ENCODE data around the gene MRE11.
A peak's percentile ranks its signal among the peaks of the same experiment; 100 is the strongest.
"Not testable (repeated sequence)": the region's sequence is repeated elsewhere in the genome, so short reads cannot be mapped to it uniquely, and the experiment has no call there.

MRE11 gene

DNA sequence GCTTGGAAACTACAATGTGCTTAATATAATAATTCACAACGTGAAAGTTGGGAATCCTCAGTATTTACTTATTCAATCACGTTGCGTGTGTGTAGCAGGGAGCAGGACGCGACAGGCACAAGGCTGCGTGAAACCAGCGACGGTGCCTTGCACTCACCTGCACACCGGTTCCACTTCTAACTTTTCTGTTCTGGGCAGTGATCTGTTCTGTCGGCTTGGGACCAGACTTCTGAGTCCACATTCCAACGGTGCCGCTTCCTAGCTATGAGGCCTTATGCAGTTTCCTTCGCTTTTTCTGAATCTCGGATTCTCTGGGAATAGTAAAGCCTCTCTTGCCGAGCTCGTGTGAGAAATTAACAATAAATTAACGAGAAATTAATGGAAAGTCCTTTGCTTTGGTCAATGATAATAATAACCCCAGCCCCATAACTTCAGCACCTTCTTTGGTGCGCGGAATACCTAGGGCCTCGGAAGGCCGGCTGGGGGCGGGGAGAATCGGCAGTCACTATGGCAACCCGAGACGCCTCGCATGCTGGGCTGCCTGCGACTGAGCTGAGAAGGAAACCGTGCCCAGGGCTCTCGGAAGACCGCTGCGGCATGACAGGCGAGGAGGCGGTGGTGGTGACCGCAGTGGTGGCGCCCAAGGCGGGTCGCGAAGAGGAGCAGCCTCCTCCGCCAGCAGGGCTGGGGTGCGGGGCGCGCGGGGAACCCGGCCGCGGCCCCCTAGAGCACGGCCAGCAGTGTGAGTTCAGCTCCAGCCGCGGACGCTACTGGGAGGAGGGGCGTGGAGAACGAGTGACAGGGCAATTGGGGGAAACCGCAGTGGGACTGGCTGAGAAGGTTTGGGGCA lies 18.5 kb upstream of the MRE11 start, which contains the start of gene C11orf97:
Gene C11orf97, plus strand, starts transcription at position 530 of the 850 bp plus-strand sequence. Its CDS starts 68 bp downstream, at position 598.
- DNase-seq (ENCODE audit: low read depth) = no peak
- H3K4me3 ChIP-seq (ENCODE audit: low read depth, low read length) = peak within 1 kb of the TSS; percentile 61

DNA sequence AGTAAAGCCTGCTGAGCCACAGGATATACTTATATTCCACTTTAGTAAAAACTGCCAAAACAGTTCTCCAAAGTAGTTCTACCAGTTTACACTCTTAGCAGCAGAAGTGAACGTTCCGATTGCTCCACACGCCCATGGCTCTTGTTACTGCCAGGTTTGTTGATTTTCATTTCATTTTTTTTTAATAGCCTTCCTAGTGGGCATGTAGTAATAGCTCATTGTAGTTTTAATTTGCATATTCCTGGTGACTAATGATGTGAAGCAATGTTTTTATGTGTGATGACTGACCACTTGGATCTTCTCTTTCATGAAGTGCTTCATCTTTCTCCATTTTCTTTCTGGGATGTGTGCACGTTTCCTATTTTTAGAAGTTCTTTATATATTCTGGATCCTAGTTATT lies 13.8 kb upstream of the MRE11 start:
- no peak for DNase-seq (ENCODE audit: low read depth)
- no peak overlapping the region for H3K4me3 ChIP-seq (ENCODE audit: low read depth, low read length)

DNA sequence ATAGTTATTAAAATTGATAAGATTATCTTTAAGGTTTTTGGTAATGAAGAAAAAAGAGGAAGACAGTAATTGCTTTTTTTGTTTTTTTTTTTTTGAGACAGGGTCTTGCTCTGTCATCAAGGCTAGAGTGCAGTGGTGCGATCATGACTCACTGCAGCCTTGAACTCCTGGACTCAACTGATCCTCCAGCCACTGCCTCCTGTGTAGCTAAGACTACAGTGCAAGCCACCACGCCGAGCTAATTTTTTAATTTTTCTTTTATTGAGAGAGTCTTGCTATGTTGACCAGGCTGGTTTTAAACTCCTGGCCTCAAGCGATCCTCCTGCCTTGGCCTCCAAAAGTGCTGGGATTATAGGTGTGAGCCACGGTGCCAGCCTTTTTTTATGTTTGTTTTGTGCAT lies 12.9 kb upstream of the MRE11 start:
- DNase-seq (ENCODE audit: low read depth); H3K4me3 ChIP-seq (ENCODE audit: low read depth, low read length): not testable (repeated sequence)

DNA sequence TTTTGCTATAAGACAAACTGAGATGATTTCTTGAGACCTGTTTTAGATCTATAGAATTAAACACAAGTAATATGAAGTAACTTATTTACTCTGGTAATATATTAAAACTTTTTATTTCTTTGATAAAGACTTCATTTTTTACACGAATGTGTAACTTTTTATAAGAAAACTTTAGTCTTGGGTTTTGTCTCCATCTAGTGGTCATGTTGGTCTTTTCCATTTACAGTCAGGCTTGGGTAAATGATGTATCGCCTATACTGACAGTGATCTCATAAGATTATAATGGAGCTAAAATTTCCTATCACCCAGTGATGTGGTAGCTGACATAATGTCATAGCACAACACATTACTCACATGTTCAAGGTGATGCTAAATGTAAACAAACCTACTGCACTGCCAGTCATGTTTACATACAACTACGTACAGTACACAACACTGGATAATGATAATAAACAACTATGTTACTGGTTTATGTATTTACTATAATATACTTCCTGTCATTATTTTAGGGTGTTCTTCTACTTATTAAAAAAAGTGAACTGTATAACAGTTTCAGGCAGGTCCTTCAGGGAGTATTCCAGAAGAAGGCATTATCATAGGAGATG lies 11.1 kb upstream of the MRE11 start:
- H3K4me3 ChIP-seq (ENCODE audit: low read depth, low read length) = no peak overlapping the region
- DNase-seq (ENCODE audit: low read depth) = no peak

DNA sequence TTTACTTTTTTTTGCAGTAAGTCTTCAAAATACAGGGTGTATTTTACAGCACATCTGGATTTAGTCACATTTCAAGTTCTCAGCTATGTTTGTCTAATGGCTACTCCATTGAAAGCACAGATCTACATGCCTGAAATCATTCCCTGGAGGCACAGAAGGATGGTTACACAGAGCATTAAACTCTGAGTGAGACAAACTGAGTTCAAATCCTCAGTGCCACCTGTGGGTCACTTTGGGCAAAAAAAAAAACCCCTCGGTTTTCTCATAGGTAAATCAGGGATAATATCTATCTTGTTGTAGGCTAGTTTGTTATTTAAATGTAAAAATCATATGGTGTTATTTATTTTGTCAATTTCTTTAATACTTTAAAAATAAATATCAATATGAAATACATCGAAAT lies 7.9 kb upstream of the MRE11 start:
- no peak for DNase-seq (ENCODE audit: low read depth)
- H3K4me3 ChIP-seq (ENCODE audit: low read depth, low read length) = no peak overlapping the region

GRCh38 chr11:94500181-94500580 lies 6.5 kb upstream of the MRE11 start:
- no peak for DNase-seq (ENCODE audit: low read depth)
- no peak overlapping the region for H3K4me3 ChIP-seq (ENCODE audit: low read depth, low read length)

DNA sequence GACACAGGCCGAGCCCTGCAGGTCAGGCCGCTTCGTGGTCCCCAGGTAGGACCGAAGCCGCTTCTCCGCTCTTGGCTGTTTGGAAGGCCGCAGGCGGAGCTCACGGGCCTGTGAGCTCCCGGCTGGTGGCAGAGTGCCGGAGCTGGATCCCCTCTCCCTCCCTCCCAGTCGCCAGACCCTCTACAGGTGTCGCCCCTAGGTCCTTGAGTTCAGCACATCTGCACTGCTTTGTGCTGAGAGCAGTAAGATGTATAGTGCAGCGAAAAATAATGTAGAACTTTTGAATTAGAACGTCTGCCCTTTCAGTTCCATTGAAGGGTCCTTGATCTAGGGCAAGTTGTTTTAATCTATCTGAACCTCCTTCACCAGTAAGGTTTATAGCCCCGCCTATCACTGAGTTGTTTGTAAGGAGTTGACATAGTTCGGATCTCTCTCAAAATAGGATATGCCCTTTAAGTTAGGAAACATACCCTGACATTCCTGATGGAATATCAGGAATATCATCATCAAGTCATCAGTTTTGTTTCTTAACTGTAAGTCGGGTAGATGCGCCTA lies 559 bp upstream of the MRE11 start:
- DNase-seq (ENCODE audit: low read depth) = no peak
- peak overlapping the region; percentile 95 for H3K4me3 ChIP-seq (ENCODE audit: low read depth, low read length)

GRCh38 chr11:94486068-94486467 lies 7.6 kb downstream of the MRE11 start:
- H3K4me3 ChIP-seq (ENCODE audit: low read depth, low read length) = no peak overlapping the region
- no peak for DNase-seq (ENCODE audit: low read depth)

- DNase-seq (ENCODE audit: low read depth) = no peak
- H3K4me3 ChIP-seq (ENCODE audit: low read depth, low read length) = no peak overlapping the region
Measured at GRCh38 chr11:94481342-94481741, 12.3 kb downstream of the MRE11 start.

DNA sequence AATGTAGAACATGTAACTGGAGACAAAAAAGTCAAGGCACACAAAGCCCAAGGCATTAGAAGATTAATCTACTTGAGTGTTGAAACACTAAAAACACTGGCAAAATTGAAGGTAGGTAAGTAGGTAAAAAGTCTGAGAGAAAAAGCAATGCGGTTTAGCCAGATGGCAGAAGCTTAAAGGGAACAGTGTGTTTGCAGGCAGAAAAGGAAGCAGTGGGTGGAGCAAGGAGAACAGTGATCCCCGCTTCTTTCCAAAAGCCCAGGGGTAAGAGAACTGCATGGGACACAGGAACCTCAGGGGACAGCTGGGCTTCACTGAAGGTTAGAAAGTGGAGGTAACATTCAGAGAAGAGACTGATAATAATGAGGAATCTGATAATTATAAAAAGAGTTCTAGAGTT lies 16.0 kb downstream of the MRE11 start:
- no peak overlapping the region for H3K4me3 ChIP-seq (ENCODE audit: low read depth, low read length)
- DNase-seq (ENCODE audit: low read depth) = no peak

DNA sequence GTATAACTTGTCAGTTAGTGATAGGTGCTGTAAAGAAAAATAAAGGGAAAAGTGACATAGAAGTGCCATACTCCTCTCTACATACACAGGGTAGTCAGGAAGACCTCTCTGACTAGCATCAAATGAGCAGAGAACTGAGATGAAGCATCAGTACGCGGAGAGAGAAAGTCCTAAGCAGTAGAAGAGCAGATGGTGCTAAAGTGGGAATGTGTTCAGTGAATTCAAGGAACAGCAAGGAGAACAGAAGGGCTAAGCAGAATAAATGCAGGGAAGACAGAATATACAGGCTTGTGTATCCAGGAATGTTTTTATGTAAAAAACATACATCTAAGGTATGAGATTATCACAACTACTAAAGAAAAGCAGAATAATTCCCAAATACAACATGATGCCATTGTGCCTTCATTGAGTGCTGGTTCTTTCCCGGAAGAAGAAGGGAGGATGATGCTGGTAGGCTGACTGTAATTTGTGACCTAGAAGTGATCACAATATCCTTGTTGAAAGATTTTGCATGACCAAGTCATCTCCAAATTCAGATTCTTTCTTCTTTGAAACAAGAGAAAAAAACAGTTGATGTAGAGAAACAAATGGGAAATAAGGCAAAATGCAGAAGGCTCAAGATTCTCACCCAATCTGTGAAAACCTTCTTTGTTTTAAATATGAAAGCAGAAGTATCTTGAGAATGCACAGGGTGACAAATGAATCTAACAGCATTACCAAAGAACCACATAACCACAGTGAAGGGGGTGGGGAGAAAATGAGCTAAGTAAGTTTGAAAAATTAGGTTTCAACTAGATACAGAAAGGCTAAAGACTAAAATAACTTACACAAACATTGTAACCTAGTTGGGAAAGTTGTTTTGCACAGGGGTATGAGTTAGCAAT lies 20.5 kb downstream of the MRE11 start:
- DNase-seq (ENCODE audit: low read depth) = no peak

DNA sequence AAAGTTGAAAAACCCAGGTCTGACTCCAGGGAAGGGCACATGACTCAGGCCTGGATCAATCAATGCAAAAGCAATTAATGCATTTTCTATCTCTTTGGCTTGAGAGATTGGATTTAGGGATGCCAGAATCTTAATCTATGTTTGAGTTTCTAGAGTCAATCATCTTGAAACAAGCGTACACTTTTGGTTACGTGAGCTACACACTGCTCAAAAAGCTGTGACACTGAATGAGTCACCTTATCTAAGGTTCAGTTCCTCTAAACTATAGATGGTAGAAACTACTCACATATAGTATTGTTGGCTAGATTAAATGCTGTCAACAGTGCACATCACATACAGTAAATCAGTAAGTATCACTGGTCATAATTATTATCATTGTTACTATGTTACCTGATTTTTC lies 24.2 kb downstream of the MRE11 start:
- H3K4me3 ChIP-seq (ENCODE audit: low read depth, low read length) = no peak overlapping the region
- no peak for DNase-seq (ENCODE audit: low read depth)

More for the DNA sequence above, 20.5 kb downstream of the MRE11 start:
- no peak overlapping the region for H3K4me3 ChIP-seq (ENCODE audit: low read depth, low read length)

DNA sequence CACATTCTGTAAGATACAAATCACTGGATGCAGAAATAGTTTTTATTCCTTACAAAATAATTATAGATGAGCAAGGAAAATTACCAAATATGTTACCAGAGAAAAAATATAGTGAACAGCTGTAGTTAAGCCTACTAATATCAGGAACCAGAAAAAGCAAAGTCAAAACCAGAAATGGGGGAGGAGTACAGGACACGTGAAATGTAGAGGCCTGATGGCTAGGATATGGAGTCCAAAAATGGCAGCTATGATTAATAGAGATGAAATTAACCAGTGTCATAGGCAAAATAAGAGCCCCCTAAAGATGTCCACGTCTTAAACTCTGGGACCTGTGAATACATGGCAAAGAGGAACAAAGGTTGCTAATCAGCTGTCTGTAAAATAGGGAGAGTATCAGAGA lies 34.1 kb downstream of the MRE11 start:
- H3K4me3 ChIP-seq (ENCODE audit: low read depth, low read length) = no peak overlapping the region
- DNase-seq (ENCODE audit: low read depth) = no peak

DNA sequence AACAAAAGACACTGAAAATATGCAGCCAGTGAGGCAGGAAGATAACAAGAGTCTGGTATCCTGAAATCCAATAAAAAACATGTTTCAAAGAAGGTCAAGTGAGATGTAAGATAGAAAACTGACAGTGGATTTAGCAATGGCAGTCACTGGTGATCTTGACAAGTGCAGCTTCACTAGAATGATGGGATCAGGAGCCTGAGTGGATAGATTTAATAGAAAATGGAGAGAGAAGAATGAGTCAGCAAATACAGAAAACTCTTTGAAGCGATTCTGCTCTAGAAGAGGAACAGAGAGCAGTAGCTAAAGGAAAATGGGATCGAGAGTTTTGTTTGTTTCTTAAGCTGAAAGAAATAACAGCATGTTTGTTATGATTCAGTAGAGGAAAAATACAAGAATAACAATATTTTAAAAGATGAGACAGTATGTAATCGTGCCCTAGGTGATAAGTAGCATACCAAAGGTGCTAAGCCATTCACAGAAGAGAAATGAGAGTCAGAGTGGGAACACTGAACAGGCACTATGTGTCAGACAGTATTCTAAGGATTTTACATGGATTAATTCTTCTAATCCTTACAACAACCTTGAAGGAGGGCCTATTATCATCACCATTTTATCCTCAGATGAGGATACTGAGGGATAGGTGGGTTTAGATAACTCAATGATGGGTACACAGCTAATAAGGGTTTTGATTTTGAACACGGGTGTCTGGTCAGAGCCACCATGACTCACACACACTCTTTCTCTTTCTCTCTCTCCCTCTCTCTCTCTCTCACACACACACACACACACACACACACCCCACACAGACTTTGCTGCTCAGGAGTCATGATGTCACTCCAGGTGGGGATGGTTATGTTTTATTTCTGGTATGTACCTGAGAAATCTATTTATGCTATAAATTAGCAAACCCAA lies 36.3 kb downstream of the MRE11 start:
- DNase-seq (ENCODE audit: low read depth) = no peak

GRCh38 chr11:94455861-94456260 lies 37.8 kb downstream of the MRE11 start:
- no peak for DNase-seq (ENCODE audit: low read depth)
- H3K4me3 ChIP-seq (ENCODE audit: low read depth, low read length) = no peak overlapping the region

More for the DNA sequence above, 36.3 kb downstream of the MRE11 start:
- no peak overlapping the region for H3K4me3 ChIP-seq (ENCODE audit: low read depth, low read length)

DNA sequence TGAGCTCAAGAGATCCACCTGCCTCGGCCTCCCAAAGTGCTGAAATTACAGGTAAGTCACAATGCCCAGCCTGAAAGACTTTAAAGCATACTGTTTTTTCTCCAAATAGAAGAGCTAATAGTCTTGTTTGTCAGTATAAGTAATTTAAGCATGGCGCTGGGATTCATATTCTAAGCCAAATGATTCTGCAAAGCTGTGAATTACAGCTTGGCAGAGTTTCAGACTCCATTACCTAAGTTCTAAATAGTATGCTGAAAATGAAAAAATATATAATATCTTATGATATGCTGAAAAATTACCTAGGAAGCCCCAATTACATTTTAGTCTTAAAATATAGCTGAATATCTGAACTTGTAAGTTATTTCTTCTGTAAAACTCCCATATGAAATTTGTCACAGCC lies 39.3 kb downstream of the MRE11 start:
- no peak for DNase-seq (ENCODE audit: low read depth)

DNA sequence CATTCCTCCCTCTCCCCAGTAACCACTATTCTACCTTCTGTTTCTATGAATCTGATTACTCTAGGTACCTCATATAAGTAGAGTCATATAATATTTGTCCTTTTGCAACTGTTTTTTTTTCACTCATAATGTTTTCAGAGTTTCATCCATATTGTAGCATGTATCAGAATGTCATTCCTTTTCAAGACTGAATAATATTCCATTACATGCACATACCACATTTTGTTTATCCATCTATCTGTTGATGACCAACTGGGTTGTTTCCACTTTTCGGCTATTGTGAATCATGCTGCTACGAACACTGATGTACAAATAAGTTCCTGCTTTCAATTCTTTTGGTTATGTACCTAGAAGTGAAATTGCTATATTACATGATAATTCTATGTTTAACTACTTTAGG lies 40.7 kb downstream of the MRE11 start:
- DNase-seq (ENCODE audit: low read depth) = no peak
- H3K4me3 ChIP-seq (ENCODE audit: low read depth, low read length) = no peak overlapping the region

More for the DNA sequence above, 39.3 kb downstream of the MRE11 start:
- H3K4me3 ChIP-seq (ENCODE audit: low read depth, low read length) = no peak overlapping the region

DNA sequence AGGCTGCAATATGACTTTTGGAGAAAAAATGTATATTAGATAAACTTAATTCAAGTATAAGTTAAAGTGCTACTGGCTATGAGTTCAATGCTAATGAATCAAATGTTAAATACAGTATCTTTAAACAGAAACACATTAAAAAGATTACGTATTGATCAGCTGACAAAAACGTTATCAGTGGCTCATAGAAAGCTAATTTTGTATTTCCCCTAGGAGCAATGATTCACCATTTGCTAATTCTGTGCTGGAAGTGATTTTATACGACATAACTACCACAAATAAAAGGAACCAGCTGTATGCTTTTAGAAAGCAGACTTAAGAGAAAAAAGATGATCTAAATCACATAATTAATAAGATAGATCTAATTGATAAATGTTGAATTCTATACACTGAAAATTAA lies 43.6 kb downstream of the MRE11 start:
- DNase-seq (ENCODE audit: low read depth) = peak; percentile 6
- H3K4me3 ChIP-seq (ENCODE audit: low read depth, low read length) = no peak overlapping the region

- H3K4me3 ChIP-seq (ENCODE audit: low read depth, low read length) = no peak overlapping the region
- peak; percentile 75 for DNase-seq (ENCODE audit: low read depth)
Measured at GRCh38 chr11:94449437-94449836, 44.2 kb downstream of the MRE11 start.
